ENCODE measurements around the gene KIF7. TPM values are rescaled to one million over a fixed set of nuclear protein-coding genes. Genes with fewer than 3 reads are reported as not detected.

KIF7 gene
- total and polyA plus RNA-seq, 2 of the 8 experiments (the other 6 are each of a cell fraction or from before 2014, with no cell fraction given): 4.9 to 14.0 TPM

DNA sequence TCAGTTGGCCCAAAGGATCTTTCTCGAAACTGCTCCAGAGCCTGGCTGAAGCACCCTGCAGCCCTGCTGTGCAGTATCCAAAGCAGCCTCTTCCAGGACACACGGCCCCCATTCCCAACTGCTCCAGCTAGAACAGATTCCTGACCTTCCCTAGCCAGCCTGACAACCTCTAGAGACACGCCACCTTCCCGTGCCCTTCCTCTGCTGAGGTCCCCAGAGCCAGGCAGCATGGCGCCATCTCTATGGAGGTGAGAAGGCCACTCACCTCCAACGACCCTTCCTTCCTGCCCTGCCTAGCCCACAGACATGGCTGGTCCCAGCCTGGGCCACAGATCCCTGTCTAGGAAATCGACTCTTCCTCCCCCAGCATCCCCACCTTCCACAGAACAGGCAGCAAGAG lies 3.1 kb downstream of the KIF7 start (continued):
- TF ChIP-seq, protein P1, sequence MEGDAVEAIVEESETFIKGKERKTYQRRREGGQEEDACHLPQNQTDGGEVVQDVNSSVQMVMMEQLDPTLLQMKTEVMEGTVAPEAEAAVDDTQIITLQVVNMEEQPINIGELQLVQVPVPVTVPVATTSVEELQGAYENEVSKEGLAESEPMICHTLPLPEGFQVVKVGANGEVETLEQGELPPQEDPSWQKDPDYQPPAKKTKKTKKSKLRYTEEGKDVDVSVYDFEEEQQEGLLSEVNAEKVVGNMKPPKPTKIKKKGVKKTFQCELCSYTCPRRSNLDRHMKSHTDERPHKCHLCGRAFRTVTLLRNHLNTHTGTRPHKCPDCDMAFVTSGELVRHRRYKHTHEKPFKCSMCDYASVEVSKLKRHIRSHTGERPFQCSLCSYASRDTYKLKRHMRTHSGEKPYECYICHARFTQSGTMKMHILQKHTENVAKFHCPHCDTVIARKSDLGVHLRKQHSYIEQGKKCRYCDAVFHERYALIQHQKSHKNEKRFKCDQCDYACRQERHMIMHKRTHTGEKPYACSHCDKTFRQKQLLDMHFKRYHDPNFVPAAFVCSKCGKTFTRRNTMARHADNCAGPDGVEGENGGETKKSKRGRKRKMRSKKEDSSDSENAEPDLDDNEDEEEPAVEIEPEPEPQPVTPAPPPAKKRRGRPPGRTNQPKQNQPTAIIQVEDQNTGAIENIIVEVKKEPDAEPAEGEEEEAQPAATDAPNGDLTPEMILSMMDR (IDR thresholded peaks at IDR 0.05; ENCODE audit: control extremely low read depth in 1 of 3, insufficient read depth in 1 of 3, low read depth in 1 of 3, low read length in 3 of 3): no peak
